Peyer's patch (tissue), 4 donors: ENCODE results near the gene OPTC. TPM values are rescaled to one million over a fixed set of nuclear protein-coding genes. Genes with fewer than 3 reads are reported as not detected.

Source experiments
- DNase-seq, 3 donors: peaks; one replicate each; pipeline ENCODE4 v3.0.0-alpha.2; 2017 to 2019
- H3K27ac ChIP-seq, 4 donors: fragments of 200-600 bp; sonication (generic); one replicate each; pipeline ENCODE4 v1.5.1; 2016 to 2019
- H3K27me3 ChIP-seq, 2 donors: fragments of 200-600 bp; sonication (generic); one replicate each; pipeline ENCODE4 v1.5.1; 2019
- H3K36me3 ChIP-seq, 3 donors: fragments of 200-600 bp; sonication (generic); one replicate each; pipeline ENCODE4 v1.5.1; 2016 to 2019
- H3K4me1 ChIP-seq, 4 donors: fragments of 200-600 bp; sonication (generic); one replicate each; pipeline ENCODE4 v1.5.1; 2016 to 2019
- H3K4me3 ChIP-seq, 4 donors: fragments of 200-600 bp; sonication (generic); 1 replicate in 3 of 4; 2 replicates in 1 of 4; pipeline ENCODE4 v1.5.1; 2016 to 2019; ENCODE audit warnings: mild to moderate bottlenecking in 1 of 4
- H3K9me3 ChIP-seq, 4 donors: fragments of 200-600 bp; sonication (generic); one replicate each; pipeline ENCODE4 v1.5.1; 2016 to 2019; ENCODE audit warnings: mild to moderate bottlenecking in 1 of 4
- POLR2A ChIP-seq, 2 donors: fragments of 450-650 bp; IDR thresholded peaks; one replicate each; pipeline ENCODE4 v1.5.1; 2017; ENCODE audit warnings: antibody characterized with exemption in 2 of 2, mild to moderate bottlenecking in 2 of 2, moderate library complexity in 2 of 2
- total RNA-seq, 4 donors: library from RNA; depleted of rRNA; stranded (reverse); fragments of >200 nt; gene quantifications; one replicate each; pipeline ENCODE4 v1.1.0, GENCODE V29; 2016
- TF ChIP-seq, protein P1 (sequence below), 6 experiments: fragments of 450-650 bp in 4 of 6; fragments of 200-600 bp in 2 of 6; sonication (generic) in 1 of 6; IDR thresholded peaks; one replicate each; pipeline ENCODE4 v1.5.1; 2017 to 2019; ENCODE audit warnings: antibody characterized with exemption in 6 of 6, mild to moderate bottlenecking in 3 of 6, moderate library complexity in 1 of 6

The OPTC gene
- total RNA-seq, 4 donors from 2014 or later: not detected

GRCh38 chr1:203553496-203553895 lies 59.5 kb downstream of the OPTC start:
- H3K27me3 ChIP-seq: no peaks in the 10 kb centered on the region
- H3K36me3 ChIP-seq: no peaks in the 10 kb centered on the region
- no peak overlapping the region for H3K4me3 ChIP-seq
- no peaks in the 10 kb centered on the region for H3K9me3 ChIP-seq
- TF ChIP-seq POLR2A (IDR thresholded peaks at IDR 0.05): no peak
- TF ChIP-seq, protein P1, sequence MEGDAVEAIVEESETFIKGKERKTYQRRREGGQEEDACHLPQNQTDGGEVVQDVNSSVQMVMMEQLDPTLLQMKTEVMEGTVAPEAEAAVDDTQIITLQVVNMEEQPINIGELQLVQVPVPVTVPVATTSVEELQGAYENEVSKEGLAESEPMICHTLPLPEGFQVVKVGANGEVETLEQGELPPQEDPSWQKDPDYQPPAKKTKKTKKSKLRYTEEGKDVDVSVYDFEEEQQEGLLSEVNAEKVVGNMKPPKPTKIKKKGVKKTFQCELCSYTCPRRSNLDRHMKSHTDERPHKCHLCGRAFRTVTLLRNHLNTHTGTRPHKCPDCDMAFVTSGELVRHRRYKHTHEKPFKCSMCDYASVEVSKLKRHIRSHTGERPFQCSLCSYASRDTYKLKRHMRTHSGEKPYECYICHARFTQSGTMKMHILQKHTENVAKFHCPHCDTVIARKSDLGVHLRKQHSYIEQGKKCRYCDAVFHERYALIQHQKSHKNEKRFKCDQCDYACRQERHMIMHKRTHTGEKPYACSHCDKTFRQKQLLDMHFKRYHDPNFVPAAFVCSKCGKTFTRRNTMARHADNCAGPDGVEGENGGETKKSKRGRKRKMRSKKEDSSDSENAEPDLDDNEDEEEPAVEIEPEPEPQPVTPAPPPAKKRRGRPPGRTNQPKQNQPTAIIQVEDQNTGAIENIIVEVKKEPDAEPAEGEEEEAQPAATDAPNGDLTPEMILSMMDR (IDR thresholded peaks at IDR 0.05): no peak
- H3K4me1 ChIP-seq: peaks cover 0 to 23% (median 0%) of the 10 kb centered on the region in 4 donors
- H3K27ac ChIP-seq: peak overlapping the region in 1 of 4 donors; percentile 2
- DNase-seq: no peak

DNA sequence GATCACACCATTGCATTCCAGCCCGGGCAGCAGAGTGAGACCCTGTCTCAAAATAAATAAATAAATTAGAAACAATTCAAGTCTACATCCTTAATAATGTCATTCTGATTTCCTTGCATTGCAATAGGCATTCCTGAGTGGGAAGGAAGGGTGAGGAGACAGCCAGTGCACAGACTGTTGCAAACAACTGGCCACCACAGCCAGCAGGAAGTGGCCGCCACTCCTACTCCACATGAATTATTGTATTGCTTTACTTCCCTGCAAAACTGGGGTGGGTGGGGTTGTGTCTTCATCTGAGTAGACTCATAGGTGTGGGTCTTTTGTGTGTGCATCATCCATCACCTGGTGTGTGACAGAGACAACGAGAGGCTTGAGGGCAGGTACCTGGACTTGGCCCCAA lies 60.1 kb downstream of the OPTC start:
- TF ChIP-seq, protein P1 (IDR thresholded peaks at IDR 0.05): no peak
- no peak for TF ChIP-seq POLR2A (IDR thresholded peaks at IDR 0.05)
- peaks cover 0 to 23% (median 0%) of the 10 kb centered on the region in 4 donors for H3K4me1 ChIP-seq
- peak overlapping the region in 1 of 4 donors; percentile 2 for H3K27ac ChIP-seq
- H3K27me3 ChIP-seq: no peaks in the 10 kb centered on the region
- no peaks in the 10 kb centered on the region for H3K9me3 ChIP-seq
- H3K4me3 ChIP-seq: no peak overlapping the region
- no peaks in the 10 kb centered on the region for H3K36me3 ChIP-seq
- DNase-seq: no peak

DNA sequence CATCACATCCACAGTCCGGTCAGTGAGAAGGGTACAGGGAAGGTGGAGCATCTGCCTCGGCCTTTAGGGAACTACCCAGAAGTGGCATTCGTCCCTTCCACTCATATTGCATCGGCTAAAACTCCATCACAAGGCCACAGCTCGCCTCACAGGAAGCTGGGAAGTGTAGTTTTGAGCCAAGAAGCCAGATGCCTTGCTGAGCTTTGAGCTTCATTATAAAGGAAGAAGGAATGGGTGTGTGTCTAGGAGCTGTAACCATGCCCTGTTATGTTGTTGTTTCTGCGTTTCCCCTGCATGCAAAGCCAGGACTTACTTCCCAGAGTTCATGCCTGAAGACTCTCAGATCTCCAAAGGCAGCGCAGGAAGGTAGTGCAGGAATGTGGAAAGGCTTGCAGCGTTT lies 61.1 kb downstream of the OPTC start:
- no peak for TF ChIP-seq POLR2A (IDR thresholded peaks at IDR 0.05)
- TF ChIP-seq, protein P1 (IDR thresholded peaks at IDR 0.05): no peak
- peak overlapping the region in 1 of 4 donors; percentile 75 for H3K27ac ChIP-seq
- H3K36me3 ChIP-seq: no peaks in the 10 kb centered on the region
- no peak overlapping the region for H3K4me3 ChIP-seq
- no peaks in the 10 kb centered on the region for H3K9me3 ChIP-seq
- no peak for DNase-seq
- peaks cover 0 to 23% (median 0%) of the 10 kb centered on the region in 4 donors for H3K4me1 ChIP-seq
- H3K27me3 ChIP-seq: no peaks in the 10 kb centered on the region

DNA sequence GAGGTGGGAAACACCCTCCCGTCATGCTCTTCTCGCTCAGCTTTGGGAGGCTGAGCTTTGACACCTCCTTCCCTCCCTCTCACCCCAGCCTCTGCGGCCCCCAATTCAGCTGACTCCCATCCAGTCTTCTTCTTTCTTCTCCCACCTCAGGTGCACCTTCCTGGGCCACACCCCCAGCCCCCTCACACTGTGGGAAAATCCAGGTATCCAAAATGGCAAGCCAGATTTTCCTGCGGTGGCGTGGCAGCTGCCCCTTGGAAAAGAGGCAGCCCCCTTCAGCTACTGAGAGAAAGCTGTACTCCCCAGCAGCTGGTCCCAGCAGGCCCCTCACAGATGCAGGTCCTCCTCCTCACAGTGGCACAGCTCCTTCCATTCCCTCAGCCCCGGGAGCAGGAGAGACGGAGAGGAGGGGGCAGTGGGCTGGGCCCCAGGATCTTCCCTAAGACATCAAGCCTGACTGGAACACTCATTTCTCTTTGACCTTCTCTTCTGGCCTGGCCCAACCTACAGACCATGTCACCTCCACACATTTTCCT lies 61.6 kb downstream of the OPTC start:
- peaks cover 0 to 23% (median 0%) of the 10 kb centered on the region in 4 donors for H3K4me1 ChIP-seq
- TF ChIP-seq, protein P1 (IDR thresholded peaks at IDR 0.05): no peak
- TF ChIP-seq POLR2A (IDR thresholded peaks at IDR 0.05): no peak
- H3K4me3 ChIP-seq: no peak overlapping the region
- H3K27ac ChIP-seq: peak overlapping the region in 2 of 4 donors; percentile 52 to 75
- no peaks in the 10 kb centered on the region for H3K27me3 ChIP-seq
- DNase-seq: no peak
- H3K9me3 ChIP-seq: no peaks in the 10 kb centered on the region
- no peaks in the 10 kb centered on the region for H3K36me3 ChIP-seq

DNA sequence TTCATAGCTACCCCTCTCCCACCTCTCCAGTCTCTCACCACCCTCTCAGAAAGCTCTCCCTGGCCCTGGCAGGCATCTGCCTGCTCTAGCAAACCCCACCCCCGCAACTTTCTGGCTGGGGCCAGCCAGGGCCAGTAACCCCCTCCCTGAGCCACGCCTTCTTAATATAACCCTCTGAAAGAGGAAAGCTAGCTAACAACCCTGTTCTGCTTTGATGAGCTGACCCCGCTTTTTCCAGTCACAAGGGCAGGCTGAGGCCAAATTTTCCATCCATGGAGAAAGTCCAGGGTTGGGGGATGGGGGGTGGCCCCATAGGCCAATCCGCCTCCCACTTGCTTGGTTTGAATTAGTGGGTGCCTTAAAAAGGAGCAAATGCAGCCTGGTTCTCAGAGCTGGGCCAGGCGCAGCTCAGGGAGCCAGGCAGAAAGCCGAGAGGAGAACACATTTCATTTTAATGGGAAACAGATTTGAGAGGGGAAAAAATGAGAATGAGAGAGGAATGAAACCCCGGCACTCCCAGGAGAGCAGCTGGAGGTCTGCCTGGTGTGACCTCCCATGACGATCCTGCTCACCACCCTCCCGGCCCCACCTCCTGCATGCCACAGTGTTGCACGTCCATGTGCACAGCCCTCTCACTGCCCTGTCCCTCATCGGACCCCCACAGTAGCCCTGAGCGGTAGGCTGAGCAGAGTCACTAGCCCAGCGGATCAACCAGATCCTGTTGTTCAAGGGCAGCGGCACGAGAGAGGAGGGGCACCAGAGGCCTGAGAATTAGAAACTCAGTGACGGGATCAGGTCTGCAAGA lies 62.3 kb downstream of the OPTC start:
- no peak for DNase-seq
- no peak overlapping the region for H3K4me3 ChIP-seq
- peak overlapping the region; percentile 17 to 75 (median 42) for H3K27ac ChIP-seq

More for the DNA sequence above, 62.3 kb downstream of the OPTC start:
- Histone ChIP-seq H3K36me3 (no peaks in the 10 kb centered on the region), H3K9me3 (no peaks in the 10 kb centered on the region), H3K27me3 (no peaks in the 10 kb centered on the region), H3K4me1 (peaks cover 0 to 23% (median 0%) of the 10 kb centered on the region in 4 donors)
- TF ChIP-seq, protein P1 (IDR thresholded peaks at IDR 0.05): no peak
- TF ChIP-seq POLR2A (IDR thresholded peaks at IDR 0.05): no peak
